ENCODE results near the gene IFRD2. TPM values are rescaled to one million over a fixed set of nuclear protein-coding genes. Genes with fewer than 3 reads are reported as not detected.
A peak's percentile ranks its signal among the peaks of the same experiment; 100 is the strongest.

The IFRD2 gene
- total and polyA plus RNA-seq, 2 of the 13 experiments (the other 11 are each of a cell fraction or from before 2014, with no cell fraction given), result 32.8 to 96.1 TPM

DNA sequence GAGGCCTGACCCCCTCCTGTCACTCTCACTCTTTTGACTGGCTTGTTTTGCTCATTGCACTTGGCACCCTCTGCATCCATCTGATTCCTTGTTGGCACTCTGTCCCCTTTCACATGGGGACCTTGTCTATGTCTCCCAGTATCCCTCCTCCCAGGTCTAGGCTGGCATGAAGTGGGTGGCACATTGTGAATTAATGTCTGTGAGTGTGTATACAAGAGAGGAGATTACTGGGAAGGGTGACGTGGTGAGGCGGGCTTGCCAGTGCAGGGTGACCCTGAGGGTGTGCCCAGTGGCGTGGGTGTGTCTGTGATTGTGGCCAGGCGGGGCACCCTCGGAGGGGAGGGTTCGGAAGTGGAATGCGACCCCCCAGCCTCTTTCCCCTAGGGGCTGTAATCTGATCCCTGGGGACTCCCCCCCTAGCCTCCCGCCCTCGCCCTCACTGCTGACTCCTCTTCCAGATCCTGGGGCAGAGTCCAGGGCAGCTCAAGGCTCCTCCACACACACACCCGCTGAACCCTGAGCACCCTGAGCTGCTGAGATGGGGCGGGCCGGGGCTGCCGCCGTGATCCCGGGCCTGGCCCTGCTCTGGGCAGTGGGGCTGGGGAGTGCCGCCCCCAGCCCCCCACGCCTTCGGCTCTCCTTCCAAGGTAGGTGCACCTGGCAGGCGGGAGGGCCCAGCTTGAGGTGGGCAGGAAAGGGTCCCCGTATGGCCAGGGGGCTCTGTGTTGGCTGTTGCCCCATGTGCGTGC lies 23.4 kb downstream of the IFRD2 start, which contains the start of gene SEMA3B (continued):
- TF ChIP-seq POGZ (CRISPR knock-in tag; IDR thresholded peaks at IDR 0.05), result 0 out of 2 replicates have a peak, but pooled peaks have one; percentile 40
- no peak; the same call in 1 of the 2 replicates for TF ChIP-seq SP4 (CRISPR knock-in tag; IDR thresholded peaks at IDR 0.05)
- TF ChIP-seq SOX6 (IDR thresholded peaks at IDR 0.05), result no peak
- TF ChIP-seq SOX6 (CRISPR knock-in tag; IDR thresholded peaks at IDR 0.05), result peak; percentile 58; the same call in 1 of the 2 replicates
- peak; percentile 22 for TF ChIP-seq SKI (IDR thresholded peaks at IDR 0.05; ENCODE audit: partially characterized antibody)
- no peak for TF ChIP-seq ZNF549 (CRISPR knock-in tag; IDR thresholded peaks at IDR 0.05)
- no peak for TF ChIP-seq ZNF251 (CRISPR knock-in tag; IDR thresholded peaks at IDR 0.05)
- peak; percentile 74 for TF ChIP-seq POLR2AphosphoS5 (IDR thresholded peaks at IDR 0.05; ENCODE audit: low read depth, low read length)
- TF ChIP-seq, protein P1, sequence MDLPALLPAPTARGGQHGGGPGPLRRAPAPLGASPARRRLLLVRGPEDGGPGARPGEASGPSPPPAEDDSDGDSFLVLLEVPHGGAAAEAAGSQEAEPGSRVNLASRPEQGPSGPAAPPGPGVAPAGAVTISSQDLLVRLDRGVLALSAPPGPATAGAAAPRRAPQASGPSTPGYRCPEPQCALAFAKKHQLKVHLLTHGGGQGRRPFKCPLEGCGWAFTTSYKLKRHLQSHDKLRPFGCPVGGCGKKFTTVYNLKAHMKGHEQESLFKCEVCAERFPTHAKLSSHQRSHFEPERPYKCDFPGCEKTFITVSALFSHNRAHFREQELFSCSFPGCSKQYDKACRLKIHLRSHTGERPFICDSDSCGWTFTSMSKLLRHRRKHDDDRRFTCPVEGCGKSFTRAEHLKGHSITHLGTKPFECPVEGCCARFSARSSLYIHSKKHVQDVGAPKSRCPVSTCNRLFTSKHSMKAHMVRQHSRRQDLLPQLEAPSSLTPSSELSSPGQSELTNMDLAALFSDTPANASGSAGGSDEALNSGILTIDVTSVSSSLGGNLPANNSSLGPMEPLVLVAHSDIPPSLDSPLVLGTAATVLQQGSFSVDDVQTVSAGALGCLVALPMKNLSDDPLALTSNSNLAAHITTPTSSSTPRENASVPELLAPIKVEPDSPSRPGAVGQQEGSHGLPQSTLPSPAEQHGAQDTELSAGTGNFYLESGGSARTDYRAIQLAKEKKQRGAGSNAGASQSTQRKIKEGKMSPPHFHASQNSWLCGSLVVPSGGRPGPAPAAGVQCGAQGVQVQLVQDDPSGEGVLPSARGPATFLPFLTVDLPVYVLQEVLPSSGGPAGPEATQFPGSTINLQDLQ (CRISPR knock-in tag; IDR thresholded peaks at IDR 0.05), result peak; percentile 74; the same call in 1 of the 2 replicates
- TF ChIP-seq ZNF776 (CRISPR knock-in tag; IDR thresholded peaks at IDR 0.05), result peak; percentile 71; the same call in 1 of the 2 replicates
- TF ChIP-seq NCOA1 (CRISPR knock-in tag; IDR thresholded peaks at IDR 0.05), result peak; percentile 77; the same call in 1 of the 2 replicates
- TF ChIP-seq, protein P2, sequence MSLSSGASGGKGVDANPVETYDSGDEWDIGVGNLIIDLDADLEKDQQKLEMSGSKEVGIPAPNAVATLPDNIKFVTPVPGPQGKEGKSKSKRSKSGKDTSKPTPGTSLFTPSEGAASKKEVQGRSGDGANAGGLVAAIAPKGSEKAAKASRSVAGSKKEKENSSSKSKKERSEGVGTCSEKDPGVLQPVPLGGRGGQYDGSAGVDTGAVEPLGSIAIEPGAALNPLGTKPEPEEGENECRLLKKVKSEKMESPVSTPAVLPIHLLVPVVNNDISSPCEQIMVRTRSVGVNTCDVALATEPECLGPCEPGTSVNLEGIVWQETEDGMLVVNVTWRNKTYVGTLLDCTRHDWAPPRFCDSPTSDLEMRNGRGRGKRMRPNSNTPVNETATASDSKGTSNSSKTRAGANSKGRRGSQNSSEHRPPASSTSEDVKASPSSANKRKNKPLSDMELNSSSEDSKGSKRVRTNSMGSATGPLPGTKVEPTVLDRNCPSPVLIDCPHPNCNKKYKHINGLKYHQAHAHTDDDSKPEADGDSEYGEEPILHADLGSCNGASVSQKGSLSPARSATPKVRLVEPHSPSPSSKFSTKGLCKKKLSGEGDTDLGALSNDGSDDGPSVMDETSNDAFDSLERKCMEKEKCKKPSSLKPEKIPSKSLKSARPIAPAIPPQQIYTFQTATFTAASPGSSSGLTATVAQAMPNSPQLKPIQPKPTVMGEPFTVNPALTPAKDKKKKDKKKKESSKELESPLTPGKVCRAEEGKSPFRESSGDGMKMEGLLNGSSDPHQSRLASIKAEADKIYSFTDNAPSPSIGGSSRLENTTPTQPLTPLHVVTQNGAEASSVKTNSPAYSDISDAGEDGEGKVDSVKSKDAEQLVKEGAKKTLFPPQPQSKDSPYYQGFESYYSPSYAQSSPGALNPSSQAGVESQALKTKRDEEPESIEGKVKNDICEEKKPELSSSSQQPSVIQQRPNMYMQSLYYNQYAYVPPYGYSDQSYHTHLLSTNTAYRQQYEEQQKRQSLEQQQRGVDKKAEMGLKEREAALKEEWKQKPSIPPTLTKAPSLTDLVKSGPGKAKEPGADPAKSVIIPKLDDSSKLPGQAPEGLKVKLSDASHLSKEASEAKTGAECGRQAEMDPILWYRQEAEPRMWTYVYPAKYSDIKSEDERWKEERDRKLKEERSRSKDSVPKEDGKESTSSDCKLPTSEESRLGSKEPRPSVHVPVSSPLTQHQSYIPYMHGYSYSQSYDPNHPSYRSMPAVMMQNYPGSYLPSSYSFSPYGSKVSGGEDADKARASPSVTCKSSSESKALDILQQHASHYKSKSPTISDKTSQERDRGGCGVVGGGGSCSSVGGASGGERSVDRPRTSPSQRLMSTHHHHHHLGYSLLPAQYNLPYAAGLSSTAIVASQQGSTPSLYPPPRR (CRISPR knock-in tag; IDR thresholded peaks at IDR 0.05; ENCODE audit: borderline replicate concordance), result peak; percentile 32; the same call in 1 of the 2 replicates
- no peak for TF ChIP-seq ZFP1 (CRISPR knock-in tag; IDR thresholded peaks at IDR 0.05)
- TF ChIP-seq, protein P3, sequence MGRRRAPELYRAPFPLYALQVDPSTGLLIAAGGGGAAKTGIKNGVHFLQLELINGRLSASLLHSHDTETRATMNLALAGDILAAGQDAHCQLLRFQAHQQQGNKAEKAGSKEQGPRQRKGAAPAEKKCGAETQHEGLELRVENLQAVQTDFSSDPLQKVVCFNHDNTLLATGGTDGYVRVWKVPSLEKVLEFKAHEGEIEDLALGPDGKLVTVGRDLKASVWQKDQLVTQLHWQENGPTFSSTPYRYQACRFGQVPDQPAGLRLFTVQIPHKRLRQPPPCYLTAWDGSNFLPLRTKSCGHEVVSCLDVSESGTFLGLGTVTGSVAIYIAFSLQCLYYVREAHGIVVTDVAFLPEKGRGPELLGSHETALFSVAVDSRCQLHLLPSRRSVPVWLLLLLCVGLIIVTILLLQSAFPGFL (CRISPR knock-in tag; IDR thresholded peaks at IDR 0.05), result no peak
- TF ChIP-seq CHD4 (IDR thresholded peaks at IDR 0.05; ENCODE audit: borderline replicate concordance, low read length), result peak; percentile 80; the same call in 1 of the 2 replicates
- peak; percentile 77 for TF ChIP-seq HNF4A (CRISPR knock-in tag; IDR thresholded peaks at IDR 0.05)

All from HepG2 (cell line).